Measurements from ENCODE around the gene CBFA2T3.
"Not testable (repeated sequence)": the region's sequence is repeated elsewhere in the genome, so short reads cannot be mapped to it uniquely, and the experiment has no call there.

CBFA2T3 gene

DNA sequence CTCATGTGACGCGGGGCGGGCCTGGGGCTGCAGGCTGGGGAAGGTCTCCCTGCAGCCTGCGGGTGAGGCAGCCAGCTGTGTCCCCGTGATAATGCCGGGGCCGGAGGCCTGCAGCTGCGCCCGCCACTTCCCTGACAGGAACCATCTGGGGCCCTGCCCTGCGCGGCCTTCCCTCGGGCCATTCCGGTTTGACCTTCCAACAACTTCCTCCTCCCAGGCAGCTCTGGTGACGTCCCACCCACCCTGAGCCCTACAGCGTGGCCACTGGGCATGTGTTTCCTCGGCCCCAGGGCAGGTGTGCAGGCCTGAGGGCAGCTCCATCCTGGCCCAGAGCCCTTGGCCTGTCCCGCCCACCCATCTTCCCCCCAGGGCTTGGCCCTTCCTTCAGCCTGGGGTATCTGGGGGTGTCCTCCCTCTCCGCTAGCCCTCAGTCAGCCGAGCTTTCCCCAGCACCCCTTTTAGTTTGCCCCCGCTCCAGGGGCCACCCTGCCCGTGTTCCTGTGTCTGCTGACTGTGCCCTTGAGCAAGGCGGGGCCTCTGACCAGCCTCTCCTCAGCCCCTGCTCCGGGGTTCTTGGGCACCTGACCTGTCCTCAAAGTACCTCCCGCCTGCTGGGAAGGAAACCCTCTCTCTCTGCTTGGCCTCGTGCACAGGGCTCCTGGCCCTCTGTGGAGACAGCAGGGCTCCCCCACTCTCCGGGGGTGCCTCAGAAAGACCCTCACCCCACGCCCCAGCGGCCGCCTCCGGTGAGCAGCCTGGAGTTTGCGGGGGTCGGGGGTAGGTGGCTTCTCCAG lies at the start of gene CBFA2T3:
Gene CBFA2T3 (minus strand): TSS at position 190 of the 794 bp plus-strand sequence. CDS start 400 bp downstream, outside the sequence.
- no peak for DNase-seq (ENCODE audit: low read depth in 3 of 3, low spot score in 1 of 3)

DNA sequence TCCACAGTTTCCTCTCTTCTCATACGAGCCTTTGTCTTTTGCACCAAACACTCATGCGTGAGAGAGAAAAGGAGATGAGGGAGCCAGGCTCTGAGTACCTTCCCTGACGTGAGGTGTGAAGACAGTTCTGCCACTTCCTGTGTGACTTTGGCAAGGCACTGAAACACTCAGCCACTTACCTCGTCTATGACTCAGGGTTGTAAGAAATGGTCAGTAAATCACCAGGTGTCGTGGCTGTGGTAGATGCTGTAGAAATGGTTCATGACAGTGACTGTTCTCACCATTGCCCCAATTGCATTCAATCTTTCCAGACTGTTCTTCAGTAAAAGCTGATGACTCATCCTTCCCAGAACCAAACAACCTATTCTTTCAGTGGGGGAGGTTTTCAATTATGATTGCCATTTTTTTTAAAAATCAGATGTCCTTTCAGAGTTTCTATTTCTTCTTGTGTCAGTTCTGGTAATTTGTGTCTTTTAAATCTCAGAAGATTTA lies 49.2 kb upstream of the CBFA2T3 start:
- DNase-seq (ENCODE audit: low read depth in 3 of 3, low spot score in 1 of 3) = no peak

DNA sequence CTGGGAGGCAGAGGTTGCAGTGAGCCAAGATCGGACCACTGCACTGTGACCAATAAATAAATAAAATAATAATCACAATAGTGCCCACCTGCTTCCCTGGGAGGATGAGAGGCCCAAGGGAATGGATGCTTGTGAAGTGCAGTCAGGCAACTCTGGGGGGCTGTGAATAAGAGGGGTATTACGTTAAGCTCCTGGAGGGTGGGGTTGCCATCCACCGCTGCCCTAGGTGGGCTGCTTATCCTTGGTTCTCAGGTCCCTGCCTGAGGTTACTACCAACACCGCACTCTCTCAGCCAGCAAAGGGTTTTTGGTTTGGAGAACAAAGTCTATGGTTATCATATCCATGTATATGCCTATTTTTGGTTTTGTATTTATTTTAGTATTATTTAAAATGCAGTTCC lies 48.6 kb upstream of the CBFA2T3 start:
- DNase-seq (ENCODE audit: low read depth in 3 of 3, low spot score in 1 of 3) = no peak

DNA sequence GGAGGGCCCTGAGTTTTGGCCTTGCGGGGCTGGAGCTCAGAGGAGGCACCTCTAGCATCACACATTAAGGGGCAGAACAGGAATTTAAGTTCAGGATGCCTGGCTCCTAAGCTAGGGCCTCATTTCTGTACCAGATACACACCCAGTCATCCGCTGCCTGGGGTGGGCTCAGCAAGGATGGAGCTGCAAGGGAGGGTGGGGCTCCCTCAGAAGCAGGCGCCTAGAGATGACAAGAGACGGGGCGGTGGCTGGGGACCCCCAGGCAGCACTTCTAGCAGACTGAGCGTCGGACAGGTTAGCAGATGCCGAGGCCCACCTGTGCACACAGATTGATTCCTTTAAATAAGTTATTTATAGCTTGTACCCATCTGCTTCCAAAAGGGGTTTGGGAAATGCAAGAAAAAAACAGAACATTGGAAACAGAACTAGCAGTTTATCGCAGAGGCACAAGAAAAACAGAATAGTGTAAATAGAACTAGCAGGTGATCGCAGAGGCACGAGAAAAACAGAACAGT lies 47.6 kb upstream of the CBFA2T3 start:
- no peak for DNase-seq (ENCODE audit: low read depth in 3 of 3, low spot score in 1 of 3)

DNA sequence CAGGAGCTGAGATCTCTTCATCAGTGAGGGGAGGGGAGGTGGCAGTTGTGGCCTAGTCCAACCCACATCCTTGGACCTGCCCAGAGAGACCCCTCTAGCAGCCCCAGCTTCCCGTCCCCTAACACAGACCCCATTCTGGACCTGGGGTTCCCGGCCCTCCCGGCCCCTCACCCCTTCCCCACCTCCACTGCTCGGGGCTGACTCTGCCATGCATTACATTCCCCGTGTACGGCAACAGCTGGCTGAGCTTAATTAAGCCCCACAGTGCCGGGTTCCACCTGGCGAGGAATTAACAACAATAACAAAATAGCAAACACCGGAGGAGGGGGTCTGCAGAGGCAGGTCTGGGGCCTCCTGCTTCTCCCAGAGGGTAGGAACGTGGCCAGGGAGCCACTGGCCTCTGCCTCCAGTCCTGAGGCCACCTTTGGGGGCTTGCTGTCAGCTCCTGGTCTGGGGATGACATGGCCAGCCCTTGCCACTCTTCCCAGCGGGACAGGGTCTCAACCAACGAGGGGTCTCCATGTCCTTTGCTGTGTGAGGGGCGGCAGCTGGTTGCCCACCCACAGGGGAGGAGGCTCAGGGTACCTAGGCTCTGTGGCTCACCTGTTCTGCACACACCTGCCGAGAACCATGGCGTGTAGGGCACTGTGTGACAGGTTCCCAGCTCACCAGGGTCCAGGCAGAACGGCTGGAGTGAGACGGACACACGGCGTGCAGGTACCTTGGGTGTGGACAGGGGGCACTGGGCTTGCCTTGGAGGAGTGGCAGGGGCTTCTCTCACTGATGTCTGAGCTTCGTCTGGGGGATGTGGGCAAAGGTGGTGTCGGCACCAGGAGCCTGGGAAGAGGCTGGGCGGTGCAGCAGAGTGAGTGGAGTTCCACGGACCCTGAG lies 46.9 kb upstream of the CBFA2T3 start:
- DNase-seq (ENCODE audit: low read depth in 3 of 3, low spot score in 1 of 3) = no peak

DNA sequence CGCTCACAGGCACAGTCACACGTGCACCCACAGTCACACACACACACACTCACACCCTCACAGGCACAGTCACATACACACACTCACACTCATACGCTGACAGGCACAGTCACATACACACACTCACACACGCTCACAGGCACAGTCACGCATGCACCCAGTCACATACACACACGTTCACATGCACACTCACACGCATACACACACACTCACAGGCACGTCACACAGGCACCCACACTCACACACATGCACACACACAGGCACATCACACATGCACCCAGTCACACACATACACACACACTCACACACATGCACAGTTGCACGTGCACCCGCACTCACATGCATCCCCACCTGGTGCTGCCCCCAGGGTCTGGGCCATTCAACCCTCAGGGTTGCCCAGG lies 46.1 kb upstream of the CBFA2T3 start:
- DNase-seq (ENCODE audit: low read depth in 3 of 3, low spot score in 1 of 3) = no peak

DNA sequence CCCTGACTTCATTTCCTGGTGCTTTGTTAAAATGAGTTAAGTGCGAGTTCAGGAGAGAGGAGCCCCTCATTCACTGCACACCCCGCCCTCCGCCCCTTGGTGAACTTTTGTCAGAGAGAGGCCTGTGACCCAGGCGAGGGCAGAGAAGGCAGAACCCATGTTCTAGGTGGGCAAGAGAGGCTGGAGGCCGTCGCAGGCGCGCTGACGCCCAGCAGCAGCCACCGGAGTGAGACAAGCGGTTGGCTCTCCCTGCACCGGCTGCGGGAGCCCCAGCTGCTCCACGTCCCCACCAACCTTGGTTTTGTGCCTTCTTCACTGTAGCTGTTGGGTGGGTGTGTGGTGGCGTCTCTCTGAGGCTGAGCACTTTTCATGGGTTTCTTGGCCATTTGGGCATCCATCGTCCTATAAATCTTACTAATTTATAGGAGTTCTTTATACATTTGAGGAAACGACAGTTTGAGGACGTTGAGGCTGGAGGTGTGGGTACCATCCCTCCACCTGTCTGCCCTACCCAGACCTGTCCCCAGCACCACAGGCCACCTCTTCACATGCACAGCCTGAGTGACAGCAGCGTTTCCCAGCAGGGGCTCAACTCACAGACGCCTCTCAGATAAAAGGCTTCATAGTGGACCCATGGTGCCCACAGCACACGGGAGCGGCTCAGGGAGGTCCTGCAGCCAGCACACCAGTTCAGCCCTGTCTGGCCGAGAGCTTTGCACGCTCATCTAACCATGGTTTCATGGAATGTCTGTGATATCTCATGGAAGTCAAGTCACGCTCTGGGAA lies 45.2 kb upstream of the CBFA2T3 start:
- DNase-seq (ENCODE audit: low read depth in 3 of 3, low spot score in 1 of 3) = no peak

DNA sequence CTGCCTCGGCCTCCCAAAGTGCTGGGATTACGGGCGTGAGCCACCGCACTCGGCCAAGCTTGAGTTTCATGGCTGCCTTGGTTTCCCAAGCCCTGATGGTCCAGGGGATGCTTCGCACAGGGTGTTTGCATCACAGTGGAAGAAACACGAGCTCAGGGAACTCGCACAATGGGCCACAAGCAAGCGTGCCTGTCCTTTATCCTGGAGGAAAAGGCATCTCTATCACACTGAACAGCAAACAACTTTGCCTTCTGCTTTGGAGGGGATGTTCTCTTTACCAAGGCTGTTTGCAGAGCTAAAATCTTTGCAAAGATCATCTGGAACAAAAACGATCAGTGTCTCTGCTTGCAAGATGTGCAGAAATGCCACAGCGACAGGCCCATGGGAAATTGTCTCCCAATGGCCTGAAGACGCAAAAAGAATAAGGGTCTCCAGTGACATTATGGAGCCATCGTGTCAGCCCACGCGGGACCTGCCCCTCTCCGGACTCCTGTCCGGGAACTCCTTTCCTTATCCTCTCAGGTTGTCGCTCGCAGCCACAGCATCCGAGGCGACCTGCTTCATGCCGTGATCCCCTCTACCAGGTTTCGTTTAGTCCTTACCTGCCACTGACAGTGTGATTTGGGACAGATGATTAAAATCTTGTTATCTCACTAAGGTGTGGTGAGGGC lies 44.1 kb upstream of the CBFA2T3 start:
- DNase-seq (ENCODE audit: low read depth in 3 of 3, low spot score in 1 of 3) = no peak

DNA sequence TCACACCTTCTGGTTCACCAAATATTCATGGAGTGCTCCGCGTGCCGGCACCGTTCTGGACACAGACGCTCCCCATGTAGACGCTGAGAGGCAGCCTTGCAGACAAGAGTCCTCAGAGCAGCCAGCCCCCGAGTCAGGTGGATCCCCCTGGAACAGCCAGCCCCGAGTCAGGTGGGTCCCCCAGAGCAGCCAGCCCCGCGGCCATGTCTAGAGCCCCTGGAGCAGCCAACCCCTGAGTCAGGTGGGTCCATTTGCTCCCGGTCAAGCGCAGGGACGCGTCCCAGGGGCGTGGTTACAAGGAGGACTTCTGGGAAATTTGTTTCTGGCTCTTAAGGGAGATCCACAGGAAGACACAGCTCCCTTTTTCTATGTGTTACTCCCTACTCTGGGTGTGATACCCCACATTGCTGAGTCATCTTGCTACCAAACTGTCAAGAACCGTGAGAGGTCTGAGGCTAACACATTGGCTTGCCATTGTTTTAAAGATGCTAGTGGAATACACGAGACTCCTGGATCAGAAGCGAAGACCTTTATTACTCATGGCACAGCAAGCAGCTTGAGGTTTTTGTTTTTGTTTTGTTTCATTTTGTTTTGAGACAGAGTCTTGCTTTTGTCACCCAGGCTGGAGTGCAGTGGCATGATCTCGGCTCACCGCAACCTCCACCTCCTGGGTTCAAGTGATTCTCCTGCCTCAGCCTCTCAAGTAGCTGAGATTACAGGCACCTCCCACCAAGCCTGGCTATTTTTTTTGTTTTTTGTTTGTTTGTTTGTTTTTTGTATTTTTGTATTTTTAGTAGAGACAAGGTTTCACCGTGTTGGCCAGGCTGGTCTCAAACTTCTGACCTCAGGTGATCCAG lies 43.3 kb upstream of the CBFA2T3 start:
- no peak for DNase-seq (ENCODE audit: low read depth in 3 of 3, low spot score in 1 of 3)

DNA sequence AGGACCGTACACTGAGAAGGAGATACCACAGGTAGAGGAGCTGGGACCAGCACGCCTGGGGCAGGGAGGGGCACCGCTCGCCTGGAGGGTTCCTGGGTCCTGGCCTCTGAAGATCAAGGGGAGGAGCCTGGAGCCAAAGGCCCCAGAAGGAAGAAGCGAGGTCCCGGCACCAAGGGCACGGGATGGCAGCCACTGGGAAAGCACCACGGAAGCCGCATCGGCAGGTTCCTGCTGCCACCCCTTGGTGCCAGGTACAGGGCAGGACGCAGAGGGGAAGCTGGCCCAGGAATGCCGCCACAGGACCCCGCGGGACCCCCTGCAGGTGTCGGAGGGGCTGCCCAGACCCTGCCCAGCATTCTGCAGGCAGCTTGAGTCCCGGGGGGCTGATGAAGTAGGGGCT lies 42.5 kb upstream of the CBFA2T3 start:
- DNase-seq (ENCODE audit: low read depth in 3 of 3, low spot score in 1 of 3) = no peak

DNA sequence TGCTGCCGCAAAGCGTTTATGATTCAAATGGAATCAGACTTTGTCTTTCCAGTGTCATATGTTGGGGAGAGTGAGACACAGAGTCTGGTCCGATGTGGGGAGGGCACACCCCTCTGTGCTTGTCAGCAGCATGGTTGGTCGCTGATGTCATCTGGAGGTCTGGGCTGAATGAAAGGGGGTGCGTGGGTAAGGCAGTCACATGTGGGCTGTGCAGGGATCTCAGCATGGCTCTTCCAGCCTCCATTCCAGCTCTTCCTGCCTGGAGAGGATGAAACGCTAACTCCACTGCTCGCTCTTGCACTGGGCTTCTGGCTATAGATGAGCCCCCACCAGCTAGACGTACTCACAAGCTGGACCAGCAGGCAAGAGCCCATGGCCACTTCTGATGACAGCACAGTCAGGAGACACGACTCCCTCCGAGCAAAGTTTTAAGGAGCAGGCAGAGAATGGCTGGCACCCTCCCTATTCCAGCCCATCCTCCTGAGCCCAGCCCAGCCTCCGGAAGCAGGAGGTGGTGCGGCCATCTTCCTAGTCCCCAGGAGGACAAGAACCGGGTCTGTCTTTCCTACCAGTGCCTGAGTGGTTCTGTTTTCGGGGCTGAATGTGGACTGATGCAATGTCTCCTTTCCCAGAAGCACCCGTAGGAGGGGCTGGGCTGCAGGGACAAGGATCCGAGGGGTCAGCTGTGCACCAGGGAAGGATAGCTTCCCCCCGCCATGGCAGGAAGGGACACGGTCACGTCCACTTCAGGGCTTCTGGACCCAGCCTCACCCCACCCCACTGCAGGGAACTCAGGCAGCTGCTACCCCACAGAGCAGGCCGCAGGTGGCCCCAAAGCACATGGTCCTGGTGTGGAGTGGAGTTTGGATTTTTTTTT lies 41.5 kb upstream of the CBFA2T3 start:
- no peak for DNase-seq (ENCODE audit: low read depth in 3 of 3, low spot score in 1 of 3)

DNA sequence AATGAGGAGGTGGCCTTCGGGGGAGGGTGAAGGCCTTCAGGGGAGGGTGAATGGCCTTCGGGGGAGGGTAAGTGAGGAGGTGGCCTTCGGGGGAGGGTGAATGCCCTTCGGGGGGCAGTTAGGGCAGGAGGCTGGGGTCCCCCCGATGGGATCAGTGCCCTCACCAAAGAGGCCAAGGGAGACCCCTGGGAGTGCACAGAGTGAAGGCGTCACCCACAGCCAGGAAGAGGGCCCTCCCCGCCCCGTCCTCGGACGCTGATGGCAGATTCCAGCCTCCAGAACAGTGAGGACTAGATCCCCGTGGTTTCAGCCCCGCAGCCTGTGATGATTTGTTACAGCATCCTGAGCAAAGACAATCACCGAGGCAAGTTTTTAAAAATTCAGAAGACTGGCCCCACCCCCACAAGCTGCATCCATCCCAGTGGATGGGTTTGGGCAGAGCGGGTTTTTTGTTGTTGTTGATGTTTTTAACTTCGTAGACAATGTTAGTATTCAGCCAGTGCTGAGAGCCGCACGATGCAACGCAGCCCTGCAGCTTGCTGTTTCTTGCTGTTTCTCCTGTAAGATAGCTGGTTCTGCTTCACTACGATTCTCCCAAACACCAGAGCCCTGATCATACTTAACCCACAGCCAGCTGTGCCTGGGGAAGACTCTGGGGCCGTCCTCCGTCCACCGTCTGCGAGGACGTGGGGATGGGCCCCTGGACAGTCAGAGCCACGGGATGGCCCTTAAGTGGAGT lies 40.7 kb upstream of the CBFA2T3 start:
- DNase-seq (ENCODE audit: low read depth in 3 of 3, low spot score in 1 of 3) = no peak

DNA sequence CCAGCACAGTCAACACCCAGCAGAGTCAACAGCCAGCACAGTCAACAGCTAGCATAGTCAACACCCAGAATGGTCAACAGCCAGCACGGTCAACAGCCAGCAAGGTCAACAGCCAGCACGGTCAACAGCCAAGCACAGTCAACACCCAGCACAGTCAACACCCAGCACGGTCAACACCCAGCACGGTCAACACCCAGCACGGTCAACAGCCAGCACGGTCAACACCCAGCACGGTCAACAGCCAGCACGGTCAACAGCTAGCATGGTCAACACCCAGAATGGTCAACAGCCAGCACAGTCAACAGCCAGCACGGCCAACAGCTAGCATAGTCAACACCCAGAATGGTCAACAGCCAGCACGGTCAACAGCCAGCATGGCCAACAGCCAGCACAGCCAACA lies 39.6 kb upstream of the CBFA2T3 start:
- not testable (repeated sequence) for DNase-seq (ENCODE audit: low read depth in 3 of 3, low spot score in 1 of 3)

DNA sequence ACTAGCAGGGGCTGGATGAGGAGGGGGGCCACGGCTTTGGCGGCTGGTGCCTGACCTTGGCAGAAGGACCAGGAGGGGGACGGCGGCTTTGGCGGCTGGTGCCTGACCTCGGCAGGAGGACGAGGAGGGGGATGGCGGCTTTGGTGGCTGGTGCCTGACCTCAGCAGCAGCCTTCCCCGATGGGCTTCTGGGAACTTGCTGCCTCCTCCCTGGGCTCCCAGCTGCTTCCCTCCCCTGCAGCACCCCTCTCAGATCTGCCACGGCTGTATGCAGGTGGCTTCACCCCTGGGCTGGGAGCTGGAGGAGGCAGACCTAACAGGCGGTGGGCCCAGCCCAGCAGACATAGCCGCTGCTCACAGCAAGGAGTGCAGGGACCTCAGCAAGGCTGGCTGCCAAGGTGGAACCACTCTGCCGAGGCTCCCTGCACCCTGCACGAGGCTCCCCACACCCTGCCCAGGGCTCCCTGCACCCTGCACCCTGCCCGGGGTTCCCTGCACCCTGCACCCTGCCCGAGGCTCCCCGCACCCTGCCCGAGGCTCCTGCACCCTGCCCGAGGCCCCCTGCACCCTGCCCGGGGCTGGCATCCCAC lies 38.4 kb upstream of the CBFA2T3 start:
- no peak for DNase-seq (ENCODE audit: low read depth in 3 of 3, low spot score in 1 of 3)

DNA sequence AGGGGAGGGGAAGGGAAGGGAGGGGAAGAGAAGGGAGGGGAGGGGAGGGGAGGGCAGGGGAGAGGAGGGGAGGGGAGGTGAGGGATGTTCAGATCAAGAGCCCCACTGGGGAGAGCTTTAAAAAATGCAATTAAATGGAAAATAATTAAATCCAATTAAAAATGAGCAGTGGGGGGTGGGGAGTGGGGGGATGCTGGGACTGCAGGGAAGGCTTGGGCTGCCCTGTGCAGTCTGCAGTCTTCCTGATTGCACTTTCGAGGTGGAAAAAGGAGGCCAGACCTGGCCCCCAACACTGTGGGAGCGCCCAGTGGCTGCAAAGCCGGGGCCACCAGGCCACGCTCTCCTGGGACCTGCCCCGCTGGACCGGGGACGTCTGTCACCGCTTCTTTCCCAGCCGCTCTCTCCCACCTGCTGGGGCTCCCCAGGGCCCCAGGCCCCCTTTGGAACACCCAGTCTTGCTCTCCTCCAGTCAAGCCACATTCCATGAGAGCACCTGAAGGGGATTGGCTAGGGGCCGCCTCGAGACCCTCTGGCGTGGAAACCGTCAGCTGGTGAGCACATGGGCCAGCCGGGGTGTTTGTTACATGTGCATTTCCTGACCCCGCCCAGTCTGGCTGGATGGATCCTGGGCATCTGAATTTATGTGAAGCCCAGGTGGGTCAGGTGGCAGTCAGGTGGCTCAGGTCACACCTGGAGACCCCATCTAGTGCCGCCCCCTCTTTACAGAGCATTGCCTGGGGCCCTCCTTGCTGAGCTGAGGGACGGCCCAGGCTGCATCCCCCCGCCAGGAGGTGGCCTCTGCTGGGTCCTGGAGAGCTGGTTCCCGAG lies 37.6 kb upstream of the CBFA2T3 start:
- DNase-seq (ENCODE audit: low read depth in 3 of 3, low spot score in 1 of 3) = no peak

DNA sequence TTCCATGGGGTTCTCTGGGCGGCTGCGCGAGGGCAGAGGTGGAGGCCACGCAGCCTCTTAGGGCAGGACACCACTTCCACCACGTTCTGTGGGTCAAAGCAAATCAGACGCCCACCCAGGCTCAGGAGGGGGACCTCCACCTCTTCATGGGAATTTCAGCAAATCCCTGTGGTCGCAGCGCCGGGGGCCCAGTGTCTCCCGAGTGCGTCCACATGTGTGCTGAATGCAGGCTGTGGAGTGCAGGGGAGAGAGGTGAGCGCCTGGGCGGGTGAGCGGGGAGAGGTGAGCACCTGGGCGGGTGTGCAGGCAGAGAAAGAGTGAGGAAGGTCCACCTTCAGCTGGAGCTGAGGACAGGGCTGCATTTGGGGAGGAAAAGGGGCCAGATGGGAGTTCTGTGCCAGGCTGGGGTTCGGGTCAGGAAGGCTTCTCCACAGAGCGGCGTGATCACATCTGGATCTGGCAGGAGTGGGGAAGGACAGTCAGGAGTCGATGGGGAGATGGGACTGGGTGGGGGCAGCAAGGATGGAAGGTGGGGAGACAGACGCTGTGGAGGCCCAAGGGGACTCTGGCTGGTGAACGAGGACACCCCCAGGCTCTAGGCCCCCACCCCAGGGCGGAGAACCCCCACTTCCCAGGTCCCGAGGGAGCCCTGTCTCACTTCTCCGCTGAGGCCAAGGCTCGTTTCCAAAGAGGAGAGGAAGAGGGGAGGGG lies 36.8 kb upstream of the CBFA2T3 start:
- no peak for DNase-seq (ENCODE audit: low read depth in 3 of 3, low spot score in 1 of 3)
